Testis (tissue), 2 donors: Measurements from ENCODE around the gene SMYD3.

Experiments used
- POLR2A ChIP-seq: fragments of 450-650 bp; IDR thresholded peaks from one replicate; pipeline ENCODE4 v1.6.1; 2017; ENCODE audit warnings: antibody characterized with exemption, mild to moderate bottlenecking, moderate library complexity
- TF ChIP-seq, protein P1 (sequence below), 3 experiments: fragments of 450-650 bp in 2 of 3; fragments of 200-600 bp in 1 of 3; sonication (generic) in 1 of 3; IDR thresholded peaks; one replicate each; pipeline ENCODE4 v1.5.1; 2016 to 2019; ENCODE audit warnings: antibody characterized with exemption in 3 of 3, mild to moderate bottlenecking in 2 of 3, moderate library complexity in 1 of 3

GRCh38 chr1:246544001-246544400 lies 36.9 kb upstream of the SMYD3 start:
- no peak for TF ChIP-seq POLR2A
- TF ChIP-seq, protein P1, sequence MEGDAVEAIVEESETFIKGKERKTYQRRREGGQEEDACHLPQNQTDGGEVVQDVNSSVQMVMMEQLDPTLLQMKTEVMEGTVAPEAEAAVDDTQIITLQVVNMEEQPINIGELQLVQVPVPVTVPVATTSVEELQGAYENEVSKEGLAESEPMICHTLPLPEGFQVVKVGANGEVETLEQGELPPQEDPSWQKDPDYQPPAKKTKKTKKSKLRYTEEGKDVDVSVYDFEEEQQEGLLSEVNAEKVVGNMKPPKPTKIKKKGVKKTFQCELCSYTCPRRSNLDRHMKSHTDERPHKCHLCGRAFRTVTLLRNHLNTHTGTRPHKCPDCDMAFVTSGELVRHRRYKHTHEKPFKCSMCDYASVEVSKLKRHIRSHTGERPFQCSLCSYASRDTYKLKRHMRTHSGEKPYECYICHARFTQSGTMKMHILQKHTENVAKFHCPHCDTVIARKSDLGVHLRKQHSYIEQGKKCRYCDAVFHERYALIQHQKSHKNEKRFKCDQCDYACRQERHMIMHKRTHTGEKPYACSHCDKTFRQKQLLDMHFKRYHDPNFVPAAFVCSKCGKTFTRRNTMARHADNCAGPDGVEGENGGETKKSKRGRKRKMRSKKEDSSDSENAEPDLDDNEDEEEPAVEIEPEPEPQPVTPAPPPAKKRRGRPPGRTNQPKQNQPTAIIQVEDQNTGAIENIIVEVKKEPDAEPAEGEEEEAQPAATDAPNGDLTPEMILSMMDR (IDR thresholded peaks at IDR 0.05) = no peak
